DOHH2 (cell line): ENCODE data around the gene AK8.

Source experiments
- H3F3A ChIP-seq: fragments of 200-600 bp; sonication (generic), shearing (Covaris generic); 2 replicates; pipeline ENCODE4 v1.6.0; 2016; ENCODE audit warnings: antibody characterized with exemption, mild to moderate bottlenecking; ENCODE audit not compliant: control insufficient read depth, insufficient read depth
- H3K27ac ChIP-seq: fragments of 200-600 bp; sonication (generic); 2 replicates; pipeline ENCODE4 v1.5.1; 2014; ENCODE audit warnings: low read depth, mild to moderate bottlenecking, low read length, moderate library complexity
- H3K27me3 ChIP-seq: fragments of 200-600 bp; sonication (generic); 2 replicates; pipeline ENCODE4 v1.6.1; 2014; ENCODE audit warnings: mild to moderate bottlenecking, low read length, mixed read lengths; ENCODE audit not compliant: control insufficient read depth
- H3K36me3 ChIP-seq: fragments of 200-600 bp; sonication (generic); 2 replicates; pipeline ENCODE4 v1.6.1; 2014; ENCODE audit warnings: mild to moderate bottlenecking, low read length, moderate library complexity, mixed read lengths; ENCODE audit not compliant: control insufficient read depth
- H3K4me1 ChIP-seq: fragments of 200-600 bp; sonication (generic); 2 replicates; pipeline ENCODE4 v1.6.1; 2014; ENCODE audit warnings: mild to moderate bottlenecking, low read length, mixed read lengths; ENCODE audit not compliant: control insufficient read depth
- H3K4me2 ChIP-seq: fragments of 200-600 bp; sonication (generic); 2 replicates; pipeline ENCODE4 v1.6.0; 2014; ENCODE audit warnings: mild to moderate bottlenecking, low read length, moderate library complexity
- H3K4me3 ChIP-seq: fragments of 200-600 bp; sonication (generic); 2 replicates; pipeline ENCODE4 v1.5.1; 2014; ENCODE audit warnings: mild to moderate bottlenecking, low read length, mixed read lengths
- H3K79me2 ChIP-seq: fragments of 200-600 bp; sonication (generic); 2 replicates; pipeline ENCODE4 v1.6.1; 2014; ENCODE audit warnings: mild to moderate bottlenecking, low read length, mixed read lengths; ENCODE audit not compliant: control insufficient read depth
- H3K9me2 ChIP-seq: fragments of 200-600 bp; sonication (generic); replicated peaks from 2 replicates; pipeline ENCODE4 v1.6.1; 2014; ENCODE audit warnings: mild to moderate bottlenecking, low read length, mixed read lengths; ENCODE audit not compliant: control insufficient read depth
- H3K9me3 ChIP-seq: fragments of 200-600 bp; sonication (generic); 2 replicates; pipeline ENCODE4 v1.6.1; 2014; ENCODE audit warnings: antibody characterized with exemption, low read length, mixed read lengths; ENCODE audit not compliant: control insufficient read depth, insufficient read depth
- H4K20me1 ChIP-seq: fragments of 200-600 bp; sonication (generic); 2 replicates; pipeline ENCODE4 v1.6.0; 2014; ENCODE audit warnings: low read depth, mild to moderate bottlenecking, antibody characterized with exemption, low read length, moderate library complexity; ENCODE audit not compliant: control insufficient read depth, insufficient read depth
- CTCF ChIP-seq: fragments of 200-600 bp; sonication (generic); IDR thresholded peaks from one replicate; pipeline ENCODE4 v1.5.1; 2014; ENCODE audit warnings: antibody characterized with exemption, mild to moderate bottlenecking, low read depth, low read length; ENCODE audit not compliant: poor library complexity, severe bottlenecking
- EZH2phosphoT487 ChIP-seq: fragments of 200-600 bp; sonication (generic); IDR thresholded peaks from 2 replicates; pipeline ENCODE4 v1.6.1; 2017; ENCODE audit warnings: borderline replicate concordance, mild to moderate bottlenecking, antibody characterized with exemption, low read length, moderate library complexity, mixed read lengths

Gene AK8

GRCh38 chr9:132824151-132824550 is 53.9 kb downstream of the AK8 start:
- H3K27me3 ChIP-seq, result peaks cover 7% of the 10 kb centered on the region; the same call in 1 of the 2 replicates
- H3K4me1 ChIP-seq, result peaks cover 8% of the 10 kb centered on the region
- H3K4me3 ChIP-seq, result no peak overlapping the region
- H3K9me2 ChIP-seq, result no peaks in the 10 kb centered on the region
- H4K20me1 ChIP-seq, result no peaks in the 10 kb centered on the region
- TF ChIP-seq CTCF (no peak), EZH2phosphoT487 (no peak)
- no peaks in the 10 kb centered on the region for H3K79me2 ChIP-seq
- H3F3A ChIP-seq, result 0 out of 2 replicates have a peak, but pooled peaks cover 3% of the 10 kb centered on the region
- H3K27ac ChIP-seq, result no peak overlapping the region
- H3K4me2 ChIP-seq, result no peak overlapping the region
- no peaks in the 10 kb centered on the region for H3K9me3 ChIP-seq
- no peaks in the 10 kb centered on the region for H3K36me3 ChIP-seq

DNA sequence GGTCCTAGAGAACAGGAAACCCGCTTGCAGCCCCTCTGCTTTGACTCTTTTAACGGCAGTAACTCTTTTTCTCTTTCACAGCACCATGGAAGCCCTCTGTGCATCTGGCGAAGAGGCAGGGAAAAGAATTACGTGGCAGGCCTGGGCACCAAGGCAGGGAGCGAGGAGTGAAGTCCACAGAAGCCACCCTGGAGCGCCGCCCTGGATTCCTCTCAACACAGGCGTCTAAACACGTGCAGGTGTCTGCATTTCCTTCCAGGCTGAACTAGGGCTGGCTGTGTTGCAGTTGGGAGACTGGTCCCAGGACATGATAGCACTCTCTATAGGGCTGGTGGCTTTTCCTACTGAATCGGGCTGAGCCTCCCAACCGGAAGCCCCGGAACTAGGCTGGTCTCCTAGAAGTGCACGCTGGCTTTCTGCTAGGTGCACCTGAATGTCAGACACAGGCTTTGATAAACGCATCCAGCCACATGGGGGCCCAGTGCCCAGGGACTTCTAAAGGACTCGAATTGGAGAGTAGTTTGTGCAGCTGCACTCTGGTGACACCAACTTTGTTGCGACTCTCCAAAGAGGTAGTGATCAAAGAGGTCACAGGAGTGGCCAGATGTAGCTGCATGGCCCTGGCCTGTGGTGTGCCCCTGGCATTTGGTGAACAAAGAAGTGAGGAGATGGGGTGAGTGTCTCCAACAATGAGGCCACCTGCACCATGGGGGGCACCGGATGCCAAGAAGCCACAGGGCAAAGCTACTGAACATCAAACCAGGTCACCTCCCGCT is 54.5 kb downstream of the AK8 start:
- Histone ChIP-seq H3K9me2 (no peaks in the 10 kb centered on the region), H3K4me2 (no peak overlapping the region), H3K79me2 (no peaks in the 10 kb centered on the region), H3F3A (0 out of 2 replicates have a peak, but pooled peaks cover 3% of the 10 kb centered on the region), H3K27me3 (peaks cover 7% of the 10 kb centered on the region; the same call in 1 of the 2 replicates), H3K36me3 (no peaks in the 10 kb centered on the region), H3K4me1 (peaks cover 13% of the 10 kb centered on the region), H4K20me1 (no peaks in the 10 kb centered on the region), H3K9me3 (no peaks in the 10 kb centered on the region), H3K4me3 (no peak overlapping the region), H3K27ac (no peak overlapping the region)
- TF ChIP-seq CTCF (no peak), EZH2phosphoT487 (no peak)

DNA sequence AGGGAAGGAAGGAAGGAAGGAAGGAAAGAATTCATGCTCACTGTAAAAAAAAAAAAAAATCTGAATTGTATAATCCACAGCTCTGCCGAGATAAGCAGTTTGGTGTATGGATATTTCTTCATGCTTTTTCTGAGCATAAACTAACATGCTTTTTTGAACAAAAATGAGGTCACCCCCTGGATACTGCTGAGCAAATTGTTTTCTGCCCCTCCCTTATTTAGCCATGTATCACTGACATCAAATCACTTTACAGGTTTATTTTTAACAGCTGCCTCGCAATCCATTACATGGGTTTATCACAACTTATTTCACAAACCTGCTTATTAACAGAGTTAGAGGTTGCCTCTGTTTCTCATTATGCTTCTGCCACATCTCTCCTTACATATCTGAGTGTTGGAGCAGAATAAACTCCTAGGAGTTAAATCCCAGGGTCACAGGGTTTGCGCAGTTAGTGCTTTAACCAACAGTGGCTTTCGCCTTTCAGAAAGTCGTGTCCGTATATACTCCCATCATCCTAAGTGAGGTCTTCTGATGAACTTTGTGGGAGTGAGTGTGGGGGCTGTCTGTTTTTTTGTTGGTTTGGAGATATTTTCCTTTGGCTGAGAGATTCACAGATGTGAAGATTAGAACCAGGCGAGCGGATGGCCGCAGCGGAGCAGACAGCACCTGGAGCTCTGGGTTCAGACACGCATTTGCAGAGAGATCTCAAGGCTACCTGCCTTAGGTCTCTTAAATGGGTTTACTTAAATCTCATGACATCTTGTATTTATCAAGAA is 57.7 kb downstream of the AK8 start:
- Histone ChIP-seq H4K20me1 (no peaks in the 10 kb centered on the region), H3K9me2 (no peaks in the 10 kb centered on the region), H3K79me2 (no peaks in the 10 kb centered on the region), H3K4me3 (no peak overlapping the region), H3F3A (peaks cover 12% of the 10 kb centered on the region), H3K27ac (no peak overlapping the region), H3K36me3 (no peaks in the 10 kb centered on the region), H3K4me1 (peaks cover 37% of the 10 kb centered on the region), H3K4me2 (no peak overlapping the region), H3K9me3 (no peaks in the 10 kb centered on the region), H3K27me3 (peaks cover 4% of the 10 kb centered on the region; the same call in 1 of the 2 replicates)
- no peak for TF ChIP-seq EZH2phosphoT487
- TF ChIP-seq CTCF, result no peak
